Measurements from ENCODE around the gene IYD.

The IYD gene

GRCh38 chr6:150368762-150369161 lies at the start of gene IYD:
IYD (plus strand) TSS chr6:150369012; CDS start chr6:150369032, 20 bp downstream.
- DNase-seq = no peak

GRCh38 chr6:150319924-150320323 lies 48.9 kb upstream of the IYD start:
- no peak for DNase-seq

- no peak for DNase-seq
Observed at GRCh38 chr6:150320442-150320841, 48.4 kb upstream of the IYD start.

GRCh38 chr6:150322466-150322871 lies 46.3 kb upstream of the IYD start:
- no peak for DNase-seq

- no peak for DNase-seq
Observed at GRCh38 chr6:150323205-150323604, 45.6 kb upstream of the IYD start.

GRCh38 chr6:150324044-150324443 lies 44.8 kb upstream of the IYD start:
- no peak for DNase-seq

- no peak for DNase-seq
Observed at GRCh38 chr6:150325066-150325772, 43.6 kb upstream of the IYD start.

- DNase-seq = no peak
Observed at GRCh38 chr6:150327117-150327774, 41.6 kb upstream of the IYD start.

GRCh38 chr6:150328744-150329405 lies 39.9 kb upstream of the IYD start:
- no peak for DNase-seq

- no peak for DNase-seq
Observed at GRCh38 chr6:150331344-150331743, 37.5 kb upstream of the IYD start.

GRCh38 chr6:150332939-150333584 lies 35.8 kb upstream of the IYD start:
- DNase-seq = no peak

GRCh38 chr6:150333585-150333941 lies 35.2 kb upstream of the IYD start:
- DNase-seq = no peak

GRCh38 chr6:150334790-150335783 lies 33.7 kb upstream of the IYD start:
- no peak for DNase-seq

GRCh38 chr6:150336299-150336698 lies 32.5 kb upstream of the IYD start:
- no peak for DNase-seq

GRCh38 chr6:150336708-150337107 lies 32.1 kb upstream of the IYD start:
- no peak for DNase-seq

- DNase-seq = no peak
Observed at GRCh38 chr6:150342126-150342525, 26.7 kb upstream of the IYD start.

GRCh38 chr6:150343434-150343833 lies 25.4 kb upstream of the IYD start:
- DNase-seq = no peak

- no peak for DNase-seq
Observed at GRCh38 chr6:150345781-150346180, 23.0 kb upstream of the IYD start.

- no peak for DNase-seq
Observed at GRCh38 chr6:150346346-150346745, 22.5 kb upstream of the IYD start.

GRCh38 chr6:150347845-150348244 lies 21.0 kb upstream of the IYD start:
- DNase-seq = no peak

- no peak for DNase-seq
Observed at GRCh38 chr6:150349546-150349945, 19.3 kb upstream of the IYD start.

All from activated CD4-positive, CD25-positive, alpha-beta regulatory T cell (primary cell).